ENCODE results near the gene DNAJC16. TPM values are rescaled to one million over a fixed set of nuclear protein-coding genes. Genes with fewer than 3 reads are reported as not detected.

Gene DNAJC16
- total and polyA plus RNA-seq, 9 of the 15 experiments (the other 6 are each of a cell fraction or from before 2014, with no cell fraction given) = 6.9 to 16.8 (median 12.8) TPM

DNA sequence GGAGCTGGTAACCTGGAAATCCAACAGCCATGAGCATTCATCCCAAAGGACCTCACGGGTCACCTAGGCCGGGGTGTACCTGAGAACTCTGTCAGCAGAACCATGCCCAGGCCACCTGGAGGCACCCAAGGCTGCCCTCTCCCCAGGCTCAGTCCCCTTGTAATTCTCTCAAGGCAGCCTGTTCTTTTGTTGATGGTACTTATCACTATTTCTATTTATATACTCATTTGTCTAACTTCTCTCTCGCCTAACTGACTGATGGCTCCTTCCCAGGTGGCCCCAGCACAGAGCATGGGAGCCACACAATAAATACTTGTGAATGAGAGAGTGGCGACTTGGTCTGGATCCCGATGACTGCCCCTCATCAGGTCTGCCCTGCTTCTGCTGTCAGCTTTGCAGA, 19.4 kb upstream of the DNAJC16 start:
- POLR2A ChIA-PET = interaction anchor here (0.6 kb wide), 1 partner anchor 9 kb away, joined by 3 read pairs; no protein-coding TSS in a partner anchor
- TF ChIP-seq MYC (IDR thresholded peaks at IDR 0.05; ENCODE audit: low read depth, low read length) = no peak
- TF ChIP-seq MYC (CRISPR knock-in tag; IDR thresholded peaks at IDR 0.05; ENCODE audit: borderline replicate concordance, low read depth) = no peak
- no peak for TF ChIP-seq CCNT2 (IDR thresholded peaks at IDR 0.05; ENCODE audit: borderline replicate concordance, extremely low read depth, insufficient read length, low read depth, low read length)
- no peak for TF ChIP-seq RBM34 (IDR thresholded peaks at IDR 0.05; ENCODE audit: borderline replicate concordance, insufficient read depth, low read length)

More for the DNA sequence above, 19.4 kb upstream of the DNAJC16 start:
- no peaks in the 10 kb centered on the region for H3K27me3 ChIP-seq (ENCODE audit: control insufficient read depth in 2 of 2, insufficient read depth in 2 of 2, low read length in 2 of 2)
- no peak overlapping the region for H3K4me2 ChIP-seq (ENCODE audit: insufficient read depth, low read length)
- DNase-seq (ENCODE audit: extremely low read depth in 1 of 4, low spot score in 3 of 4) = no peak
- WGBS (ENCODE audit: insufficient coverage, low coverage, missing lambda C conversion rate) = 75% methylated on average over 5 of the region's 5 CpGs
- H3K9ac ChIP-seq (ENCODE audit: insufficient read depth in 1 of 2, low read depth in 2 of 2, low read length in 2 of 2) = peak overlapping the region in 1 of 2 experiments; percentile 24; a peak in 2 of 4 replicates
- no peak overlapping the region for H2AFZ ChIP-seq (ENCODE audit: low read depth, low read length)
- peaks cover 4% of the 10 kb centered on the region in 2 experiments; a peak in 3 of 5 replicates for H3K4me1 ChIP-seq (replicated peaks in 1 of 2; ENCODE audit: control insufficient read depth in 2 of 2, insufficient read depth in 2 of 2, low read length in 2 of 2)
- H3K9me3 ChIP-seq (replicated peaks; ENCODE audit: control insufficient read depth, insufficient read depth, low read depth, low read length) = no peaks in the 10 kb centered on the region
- no peak overlapping the region for H3K4me3 ChIP-seq
- CTCF ChIA-PET (ENCODE audit: low intra/inter-chr PET ratio) = no interaction called here
- no peaks in the 10 kb centered on the region for H3K79me2 ChIP-seq (ENCODE audit: control insufficient read depth, insufficient read depth, low read length)
- ATAC-seq = no peak
- H3K9me1 ChIP-seq (ENCODE audit: control insufficient read depth, insufficient read depth, low read length) = no peaks in the 10 kb centered on the region
- no peak overlapping the region for H3K27ac ChIP-seq (ENCODE audit: extremely low read depth, low read depth, low read length)
- in situ Hi-C loops (cut with MboI) (no loop called here), intact Hi-C loops (cut with micrococcal nuclease) (no loop called here)
- peaks cover 52% of the 10 kb centered on the region for H3K36me3 ChIP-seq (ENCODE audit: control insufficient read depth, insufficient read depth, low read length)
- no peak for FAIRE-seq
- BruUV-seq (replicated peaks) = no TSS peak
- H4K20me1 ChIP-seq (replicated peaks; ENCODE audit: control insufficient read depth, insufficient read depth, low read length) = no peaks in the 10 kb centered on the region

Measured in K562 (cell line).